ENCODE data around the gene KIF25. TPM values are rescaled to one million over a fixed set of nuclear protein-coding genes. Genes with fewer than 3 reads are reported as not detected.
"Not testable (repeated sequence)": the region's sequence is repeated elsewhere in the genome, so short reads cannot be mapped to it uniquely, and the experiment has no call there.

Gene KIF25
- total RNA-seq, 1 experiment from 2014 or later = not detected

DNA sequence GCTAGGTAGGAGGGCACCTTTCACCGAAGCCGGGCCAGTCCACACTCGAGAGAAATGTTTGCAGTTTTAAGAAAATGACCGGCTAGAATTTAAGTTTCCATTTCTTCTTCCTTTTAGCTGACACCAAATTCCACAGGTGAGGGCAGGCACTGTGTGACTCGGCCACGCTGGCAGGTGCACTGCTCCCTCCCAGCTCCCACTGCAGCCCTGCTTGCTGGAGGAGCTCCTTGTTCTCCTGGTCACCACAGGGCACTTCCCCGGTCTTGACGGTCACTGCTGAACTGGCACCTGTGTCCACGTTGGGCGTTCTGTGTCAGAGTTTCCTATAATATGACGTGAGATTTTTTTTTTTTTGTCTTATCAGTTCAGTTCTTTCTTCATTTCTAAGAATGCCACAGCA lies 3.6 kb upstream of the KIF25 start:
- Histone ChIP-seq H3K27ac (no peak overlapping the region), H3K36me3 (no peaks in the 10 kb centered on the region)
- peak in 1 of 2 experiments; percentile 27 for DNase-seq (ENCODE audit: low read depth in 1 of 2, low spot score in 2 of 2)

DNA sequence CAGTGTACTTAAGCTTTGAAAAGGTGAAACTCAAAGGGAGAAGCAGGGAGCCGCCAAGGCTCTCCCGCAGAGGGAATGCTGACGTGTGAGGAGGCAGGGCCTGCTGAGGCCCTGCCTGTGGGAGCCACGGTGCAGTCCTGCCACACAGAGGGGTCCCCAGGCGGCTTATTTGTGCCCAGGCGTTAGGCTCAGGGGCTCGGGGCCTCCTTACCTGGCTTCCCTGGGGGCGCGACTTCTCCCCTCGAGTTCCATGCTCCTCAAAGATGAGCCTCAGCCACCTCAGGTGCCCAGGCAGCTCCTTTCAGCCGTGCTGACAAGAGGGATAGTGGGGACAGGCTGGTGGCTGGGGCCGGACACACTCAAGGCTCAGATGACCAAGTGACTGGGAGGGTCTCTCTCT lies 2.2 kb upstream of the KIF25 start:
- Histone ChIP-seq H3K27me3 (replicated peaks) (no peaks in the 10 kb centered on the region), H3K4me1 (replicated peaks) (no peaks in the 10 kb centered on the region), H3K4me3 (no peak overlapping the region), H3K27ac (no peak overlapping the region), H3K9me3 (replicated peaks) (no peaks in the 10 kb centered on the region), H3K36me3 (no peaks in the 10 kb centered on the region)
- DNase-seq (ENCODE audit: low read depth in 1 of 2, low spot score in 2 of 2) = no peak

More for the DNA sequence above, 3.6 kb upstream of the KIF25 start:
- Histone ChIP-seq H3K27me3 (replicated peaks) (no peaks in the 10 kb centered on the region), H3K4me3 (no peak overlapping the region), H3K4me1 (replicated peaks) (no peaks in the 10 kb centered on the region), H3K9me3 (replicated peaks) (no peaks in the 10 kb centered on the region)

DNA sequence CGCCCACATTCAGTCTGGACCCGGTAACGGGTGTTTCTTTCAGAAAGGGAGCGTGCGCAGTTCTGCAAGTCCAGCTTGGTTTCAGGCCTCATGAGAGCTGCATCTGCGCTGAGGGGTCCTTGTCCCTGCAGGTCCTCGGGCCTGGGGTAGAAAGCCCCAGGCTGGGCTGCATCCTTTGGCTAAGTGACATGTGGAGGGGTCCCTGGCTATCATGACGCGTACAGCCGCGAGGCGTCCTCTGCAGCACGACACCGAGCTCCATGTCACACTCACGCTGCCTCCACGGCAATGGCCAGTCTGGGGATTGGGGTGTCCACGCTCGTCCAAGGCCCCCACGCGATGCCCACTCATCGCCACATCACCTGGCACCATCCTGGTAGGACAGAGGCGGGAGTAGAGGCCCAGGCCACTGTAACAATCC lies 1.7 kb upstream of the KIF25 start:
- DNase-seq (ENCODE audit: low read depth in 1 of 2, low spot score in 2 of 2) = peak in 1 of 2 experiments; percentile 38
- Histone ChIP-seq H3K9me3 (replicated peaks) (no peaks in the 10 kb centered on the region), H3K4me1 (replicated peaks) (no peaks in the 10 kb centered on the region), H3K27me3 (replicated peaks) (no peaks in the 10 kb centered on the region), H3K36me3 (no peaks in the 10 kb centered on the region), H3K4me3 (no peak overlapping the region), H3K27ac (no peak overlapping the region)

DNA sequence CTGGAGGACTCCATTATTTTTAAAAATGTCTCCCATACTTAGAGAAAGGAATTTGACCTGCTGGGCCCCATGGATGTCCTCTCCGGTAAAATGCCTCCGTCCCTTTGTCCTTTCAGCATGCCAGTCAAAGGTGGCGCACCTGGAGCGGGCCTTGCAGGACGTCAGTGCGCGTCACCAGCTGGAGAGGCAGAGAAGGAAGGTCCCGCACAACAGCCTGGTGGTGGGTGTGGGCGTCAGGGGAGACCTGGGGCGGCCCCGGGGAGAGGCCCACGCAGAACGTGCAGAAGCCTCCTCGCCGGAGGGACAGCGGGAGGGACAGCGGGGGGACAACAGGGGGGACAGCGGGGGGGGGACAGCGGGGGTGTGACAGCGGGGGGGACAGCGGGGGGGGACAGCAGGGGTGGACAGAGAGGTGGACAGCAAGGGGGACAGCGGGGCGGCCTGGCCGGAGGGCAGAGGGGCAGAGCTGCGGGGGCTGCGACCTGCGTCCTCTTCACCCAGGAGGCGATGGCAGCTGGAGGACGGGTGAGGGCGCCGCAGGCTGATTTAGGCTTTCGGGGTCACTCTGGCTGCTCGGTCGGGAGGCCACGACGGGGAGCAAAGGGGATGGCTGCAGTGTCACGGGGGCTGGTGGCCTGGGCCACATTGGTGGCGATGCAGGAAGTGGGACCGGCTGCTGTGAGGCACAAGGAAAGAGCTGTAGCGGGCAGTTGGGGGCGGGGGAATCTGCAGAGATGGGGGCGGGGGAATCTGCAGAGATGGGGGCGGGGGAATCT lies 859 bp upstream of the KIF25 start:
- H3K4me1 ChIP-seq (replicated peaks) = no peaks in the 10 kb centered on the region
- H3K27ac ChIP-seq = no peak overlapping the region
- no peak overlapping the region for H3K4me3 ChIP-seq
- no peaks in the 10 kb centered on the region for H3K27me3 ChIP-seq (replicated peaks)
- no peak for DNase-seq (ENCODE audit: low read depth in 1 of 2, low spot score in 2 of 2)
- H3K9me3 ChIP-seq (replicated peaks) = no peaks in the 10 kb centered on the region
- no peaks in the 10 kb centered on the region for H3K36me3 ChIP-seq

DNA sequence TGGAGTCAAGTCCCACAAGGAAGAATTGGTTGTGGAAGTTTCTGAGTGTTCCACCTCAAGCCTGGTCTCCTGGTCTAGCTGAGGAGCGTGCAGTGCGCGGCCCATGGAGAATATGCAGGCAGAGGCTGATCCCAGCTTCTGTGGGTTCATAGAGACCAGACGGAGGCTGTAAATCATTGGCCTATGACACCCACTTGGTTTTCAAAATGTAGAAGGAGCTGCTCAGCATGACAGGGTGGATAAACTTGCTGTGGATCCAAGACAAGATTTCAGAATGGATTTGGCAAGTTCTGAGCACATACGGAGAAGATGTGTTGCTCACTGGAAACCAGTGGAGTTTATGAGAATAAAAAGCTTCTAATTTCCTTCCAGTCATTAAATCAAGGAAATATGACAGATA lies 744 bp downstream of the KIF25 start:
- no peak for DNase-seq (ENCODE audit: low read depth in 1 of 2, low spot score in 2 of 2)
- Histone ChIP-seq H3K36me3 (no peaks in the 10 kb centered on the region), H3K27ac (no peak overlapping the region), H3K4me1 (replicated peaks) (no peaks in the 10 kb centered on the region), H3K4me3 (no peak overlapping the region), H3K27me3 (replicated peaks) (no peaks in the 10 kb centered on the region), H3K9me3 (replicated peaks) (no peaks in the 10 kb centered on the region)

DNA sequence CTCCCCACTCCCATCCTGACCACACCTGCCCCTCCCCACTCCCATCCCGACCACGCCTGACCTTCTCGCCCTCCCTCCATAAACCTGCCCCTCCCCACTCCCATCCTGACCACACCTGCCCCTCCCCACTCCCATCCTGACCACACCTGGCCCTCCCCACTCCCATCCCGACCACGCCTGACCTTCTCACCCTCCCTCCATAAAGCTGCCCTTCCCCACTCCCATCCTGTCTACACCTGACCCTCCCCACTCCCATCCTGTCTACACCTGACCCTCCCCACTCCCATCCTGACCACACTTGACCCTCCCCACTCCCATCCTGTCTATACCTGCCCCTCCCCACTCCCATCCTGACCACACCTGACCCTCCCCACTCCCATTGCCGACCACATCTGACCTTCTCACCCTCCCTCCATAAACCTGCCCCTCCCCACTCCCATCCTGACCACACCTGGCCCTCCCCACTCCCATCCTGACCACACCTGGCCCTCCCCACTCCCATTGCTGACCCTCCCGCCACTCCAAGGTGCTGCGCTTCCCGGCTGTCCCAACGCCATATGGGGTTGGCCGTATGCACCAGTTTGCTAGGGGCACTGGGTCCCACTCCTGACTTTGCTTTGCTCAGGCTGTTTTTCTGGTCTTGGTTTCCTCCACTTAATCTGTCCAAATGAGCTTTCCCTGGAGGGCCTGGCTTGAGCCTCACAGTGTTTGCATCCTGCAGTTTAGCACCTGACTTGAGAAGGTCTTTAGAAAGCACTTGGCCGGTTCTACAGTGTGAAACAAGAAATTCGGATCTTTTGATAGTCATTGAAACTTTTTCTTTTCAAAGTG lies 2.9 kb downstream of the KIF25 start:
- no peaks in the 10 kb centered on the region for H3K4me1 ChIP-seq (replicated peaks)
- H3K4me3 ChIP-seq = no peak overlapping the region
- H3K27me3 ChIP-seq (replicated peaks) = no peaks in the 10 kb centered on the region
- H3K9me3 ChIP-seq (replicated peaks) = no peaks in the 10 kb centered on the region
- no peaks in the 10 kb centered on the region for H3K36me3 ChIP-seq
- H3K27ac ChIP-seq = no peak overlapping the region
- DNase-seq (ENCODE audit: low read depth in 1 of 2, low spot score in 2 of 2) = no peak

DNA sequence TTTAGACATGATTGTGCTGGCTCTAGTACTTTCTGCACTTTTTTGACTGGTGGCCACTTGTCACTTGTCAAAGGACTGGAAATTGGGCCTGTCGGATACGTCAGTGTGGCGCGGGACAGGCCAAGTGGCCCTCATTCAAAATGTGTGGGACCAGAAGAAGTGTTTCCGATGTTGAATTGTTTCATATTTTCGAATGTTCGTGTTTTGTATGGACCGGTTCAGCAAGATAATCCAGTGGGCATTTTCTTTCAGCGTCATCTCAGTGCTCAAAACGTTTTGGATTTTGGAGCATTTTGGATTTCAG lies 3.5 kb downstream of the KIF25 start:
- H3K9me3 ChIP-seq (replicated peaks) = no peaks in the 10 kb centered on the region
- no peak for DNase-seq (ENCODE audit: low read depth in 1 of 2, low spot score in 2 of 2)
- no peak overlapping the region for H3K27ac ChIP-seq
- H3K4me1 ChIP-seq (replicated peaks) = no peaks in the 10 kb centered on the region
- no peaks in the 10 kb centered on the region for H3K36me3 ChIP-seq
- no peaks in the 10 kb centered on the region for H3K27me3 ChIP-seq (replicated peaks)
- no peak overlapping the region for H3K4me3 ChIP-seq

DNA sequence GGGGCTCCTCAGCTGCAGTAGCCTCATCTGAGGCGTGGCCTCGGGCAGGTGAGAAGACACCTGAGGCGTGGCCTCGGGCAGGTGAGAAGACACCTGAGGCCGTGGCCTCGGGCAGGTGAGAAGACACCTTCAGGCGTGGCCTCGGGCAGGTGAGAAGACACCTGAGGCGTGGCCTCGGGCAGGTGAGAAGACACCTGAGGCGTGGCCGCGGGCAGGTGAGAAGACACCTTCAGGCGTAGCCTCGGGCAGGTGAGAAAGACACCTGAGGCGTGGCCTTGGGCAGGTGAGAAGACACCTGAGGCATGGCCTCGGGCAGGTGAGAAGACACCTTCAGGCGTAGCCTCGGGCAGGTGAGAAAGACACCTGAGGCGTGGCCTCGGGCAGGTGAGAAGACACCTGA lies 4.0 kb downstream of the KIF25 start:
- DNase-seq (ENCODE audit: low read depth in 1 of 2, low spot score in 2 of 2); H3K36me3 ChIP-seq; H3K27ac ChIP-seq; H3K4me3 ChIP-seq; H3K27me3 ChIP-seq (replicated peaks); H3K9me3 ChIP-seq (replicated peaks); H3K4me1 ChIP-seq (replicated peaks): not testable (repeated sequence)

DNA sequence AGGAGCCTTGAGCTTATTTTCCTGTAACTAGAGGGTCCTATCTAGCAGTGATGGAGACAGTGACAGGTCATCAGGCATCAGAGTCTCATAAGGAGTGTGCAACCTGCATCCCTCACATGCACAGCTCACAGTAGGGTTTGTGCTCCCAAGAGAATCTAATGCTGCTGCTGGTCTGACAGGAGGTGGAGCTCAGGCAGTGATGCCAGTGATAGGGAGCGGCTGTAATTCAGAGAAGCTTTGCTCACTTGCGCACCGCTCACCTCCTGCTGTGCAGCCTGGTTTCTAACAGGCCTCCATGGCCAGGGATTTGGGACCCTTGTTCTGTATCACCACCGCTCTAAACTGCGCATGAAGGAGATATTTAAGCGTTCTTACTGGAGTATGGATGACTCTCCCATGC lies 5.3 kb downstream of the KIF25 start:
- H3K36me3 ChIP-seq = no peaks in the 10 kb centered on the region
- no peaks in the 10 kb centered on the region for H3K27me3 ChIP-seq (replicated peaks)

DNA sequence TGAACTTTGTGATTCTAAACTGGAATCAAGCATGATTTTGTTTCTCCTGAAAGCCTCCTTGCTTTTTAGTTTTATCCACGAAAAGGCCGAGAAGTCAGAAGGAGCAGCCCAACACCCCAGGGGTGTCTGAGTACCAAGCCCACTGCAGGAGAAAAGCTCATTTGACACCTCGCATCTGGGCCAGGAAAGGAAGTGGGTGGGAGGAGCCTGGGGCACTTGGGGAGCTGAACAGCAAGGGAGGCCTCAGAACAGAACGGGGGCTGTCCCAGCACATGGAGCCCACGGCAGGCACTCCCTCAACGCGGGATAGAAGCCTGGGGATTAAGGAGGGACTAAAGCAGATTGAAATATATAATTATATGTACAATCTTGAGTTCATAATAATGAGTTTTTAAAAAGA lies 6.6 kb downstream of the KIF25 start:
- Histone ChIP-seq H3K9me3 (replicated peaks) (no peaks in the 10 kb centered on the region), H3K4me3 (no peak overlapping the region), H3K27ac (no peak overlapping the region), H3K27me3 (replicated peaks) (no peaks in the 10 kb centered on the region), H3K4me1 (replicated peaks) (peaks cover 12% of the 10 kb centered on the region), H3K36me3 (no peaks in the 10 kb centered on the region)
- DNase-seq (ENCODE audit: low read depth in 1 of 2, low spot score in 2 of 2) = no peak

More for the DNA sequence above, 5.3 kb downstream of the KIF25 start:
- Histone ChIP-seq H3K9me3 (replicated peaks) (no peaks in the 10 kb centered on the region), H3K4me1 (replicated peaks) (peaks cover 6% of the 10 kb centered on the region), H3K27ac (no peak overlapping the region), H3K4me3 (no peak overlapping the region)
- DNase-seq (ENCODE audit: low read depth in 1 of 2, low spot score in 2 of 2) = no peak

DNA sequence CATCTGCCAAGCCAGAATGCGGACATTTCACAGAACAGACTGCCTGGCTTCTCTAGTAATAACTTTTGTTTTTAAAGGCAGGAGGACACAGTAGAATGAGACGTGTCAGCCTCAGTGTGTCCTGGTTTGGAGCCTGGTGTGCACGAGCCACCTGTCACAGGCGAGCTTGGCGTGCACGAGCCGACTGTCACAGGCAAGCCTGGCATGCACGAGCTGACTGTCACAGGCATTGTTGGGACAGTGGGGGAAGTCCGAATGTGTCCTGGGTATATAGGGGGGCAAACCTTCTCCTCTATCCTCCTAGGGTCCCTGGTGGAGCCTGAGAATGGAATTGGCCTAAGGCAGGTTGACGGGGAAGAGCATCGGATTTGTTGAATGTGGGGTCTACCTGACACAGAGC lies 7.5 kb downstream of the KIF25 start:
- no peaks in the 10 kb centered on the region for H3K36me3 ChIP-seq
- H3K9me3 ChIP-seq (replicated peaks) = no peaks in the 10 kb centered on the region
- peaks cover 12% of the 10 kb centered on the region for H3K4me1 ChIP-seq (replicated peaks)
- no peak for DNase-seq (ENCODE audit: low read depth in 1 of 2, low spot score in 2 of 2)
- H3K27ac ChIP-seq = no peak overlapping the region
- H3K27me3 ChIP-seq (replicated peaks) = no peaks in the 10 kb centered on the region
- no peak overlapping the region for H3K4me3 ChIP-seq

DNA sequence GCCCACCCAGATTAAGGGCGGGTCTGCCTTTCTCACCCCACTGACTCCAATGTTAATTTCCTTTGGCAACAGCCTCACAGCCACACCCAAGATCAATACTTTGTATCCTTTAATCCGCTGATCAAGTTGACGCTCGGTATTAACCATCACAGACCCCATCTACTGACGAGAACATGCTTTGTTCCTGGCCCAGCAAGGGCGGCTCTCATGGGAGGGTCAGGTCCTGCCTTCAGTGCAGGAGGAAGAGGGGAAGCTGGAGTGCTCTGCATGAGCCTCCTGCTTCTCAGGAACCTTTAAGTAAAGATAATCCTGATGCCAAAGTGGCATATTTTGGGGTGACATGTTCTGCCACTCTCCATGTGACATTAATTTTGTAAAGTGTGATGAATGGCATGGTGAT lies 8.3 kb downstream of the KIF25 start:
- no peaks in the 10 kb centered on the region for H3K36me3 ChIP-seq
- H3K27me3 ChIP-seq (replicated peaks) = no peaks in the 10 kb centered on the region
- H3K27ac ChIP-seq = no peak overlapping the region
- no peaks in the 10 kb centered on the region; the same call in 1 of the 2 replicates for H3K9me3 ChIP-seq (replicated peaks)
- peaks cover 12% of the 10 kb centered on the region for H3K4me1 ChIP-seq (replicated peaks)
- no peak overlapping the region for H3K4me3 ChIP-seq
- no peak for DNase-seq (ENCODE audit: low read depth in 1 of 2, low spot score in 2 of 2)

DNA sequence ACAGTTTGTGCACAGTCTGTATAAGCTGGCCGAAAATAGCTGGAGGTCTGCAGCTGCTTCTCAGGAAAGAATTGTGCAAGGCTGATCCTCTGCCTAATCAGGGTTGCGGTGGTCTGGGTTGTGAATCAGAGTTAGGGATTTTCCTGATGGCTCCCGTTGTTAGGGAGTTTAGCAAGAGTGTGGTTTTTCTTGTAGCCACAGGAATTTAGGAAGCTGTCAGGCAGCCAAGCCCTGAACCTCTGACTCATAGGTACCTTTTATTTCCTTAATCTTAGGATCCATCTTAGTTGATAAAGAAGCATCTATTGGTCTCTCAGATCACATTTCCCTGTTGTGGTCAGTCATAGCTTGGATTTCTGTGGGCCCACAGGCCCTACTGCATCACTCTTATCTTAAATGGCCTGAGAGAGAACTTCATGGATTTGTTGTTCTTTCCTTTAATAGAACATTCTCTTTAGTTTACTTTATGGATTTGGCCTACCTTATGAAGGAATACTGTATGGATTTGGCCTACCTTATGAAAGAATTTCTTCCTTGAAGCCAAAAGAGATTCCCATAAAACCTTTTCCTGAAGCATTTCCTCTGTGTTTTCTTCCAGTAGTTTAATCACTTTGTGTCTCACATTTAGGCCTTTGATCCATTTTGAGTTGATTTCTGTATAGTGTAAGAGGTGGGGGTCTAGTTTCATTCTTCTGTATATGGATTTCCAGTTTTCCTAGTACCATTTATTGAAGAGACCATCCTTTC lies 10.3 kb downstream of the KIF25 start:
- DNase-seq (ENCODE audit: low read depth in 1 of 2, low spot score in 2 of 2) = peak; percentile 93 to 96
- peak overlapping the region; percentile 51 for H3K27ac ChIP-seq
- no peaks in the 10 kb centered on the region; the same call in 1 of the 2 replicates for H3K9me3 ChIP-seq (replicated peaks)
- H3K4me3 ChIP-seq = no peak overlapping the region
- no peaks in the 10 kb centered on the region for H3K36me3 ChIP-seq
- no peaks in the 10 kb centered on the region for H3K27me3 ChIP-seq (replicated peaks)
- H3K4me1 ChIP-seq (replicated peaks) = peaks cover 12% of the 10 kb centered on the region

DNA sequence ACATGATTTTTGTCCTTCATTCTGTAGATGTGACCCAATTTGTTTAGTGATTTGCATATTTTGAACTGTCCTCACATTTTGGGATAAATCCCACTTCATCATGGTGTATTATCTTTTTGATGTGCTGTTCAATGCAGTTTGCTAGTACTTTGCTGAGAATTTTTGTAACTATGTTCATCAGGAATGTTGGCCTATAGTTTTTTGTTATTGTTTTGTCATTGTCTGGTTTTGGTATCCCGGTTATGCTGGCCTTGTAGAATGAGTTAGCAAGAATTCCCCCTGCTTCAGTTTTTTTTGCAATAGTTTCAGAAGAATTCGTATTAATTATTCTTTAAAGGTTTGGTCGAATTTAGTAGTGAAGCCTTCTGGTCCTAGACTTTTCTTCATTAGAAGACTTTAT lies 11.9 kb downstream of the KIF25 start:
- Histone ChIP-seq H3K27ac (no peak overlapping the region), H3K36me3 (no peaks in the 10 kb centered on the region), H3K4me3 (no peak overlapping the region), H3K27me3 (replicated peaks) (no peaks in the 10 kb centered on the region), H3K9me3 (replicated peaks) (no peaks in the 10 kb centered on the region; the same call in 1 of the 2 replicates), H3K4me1 (replicated peaks) (peaks cover 12% of the 10 kb centered on the region)
- no peak for DNase-seq (ENCODE audit: low read depth in 1 of 2, low spot score in 2 of 2)

Measured in SJSA1 (cell line).